ENCODE data around the gene AFDN.

The AFDN gene

DNA sequence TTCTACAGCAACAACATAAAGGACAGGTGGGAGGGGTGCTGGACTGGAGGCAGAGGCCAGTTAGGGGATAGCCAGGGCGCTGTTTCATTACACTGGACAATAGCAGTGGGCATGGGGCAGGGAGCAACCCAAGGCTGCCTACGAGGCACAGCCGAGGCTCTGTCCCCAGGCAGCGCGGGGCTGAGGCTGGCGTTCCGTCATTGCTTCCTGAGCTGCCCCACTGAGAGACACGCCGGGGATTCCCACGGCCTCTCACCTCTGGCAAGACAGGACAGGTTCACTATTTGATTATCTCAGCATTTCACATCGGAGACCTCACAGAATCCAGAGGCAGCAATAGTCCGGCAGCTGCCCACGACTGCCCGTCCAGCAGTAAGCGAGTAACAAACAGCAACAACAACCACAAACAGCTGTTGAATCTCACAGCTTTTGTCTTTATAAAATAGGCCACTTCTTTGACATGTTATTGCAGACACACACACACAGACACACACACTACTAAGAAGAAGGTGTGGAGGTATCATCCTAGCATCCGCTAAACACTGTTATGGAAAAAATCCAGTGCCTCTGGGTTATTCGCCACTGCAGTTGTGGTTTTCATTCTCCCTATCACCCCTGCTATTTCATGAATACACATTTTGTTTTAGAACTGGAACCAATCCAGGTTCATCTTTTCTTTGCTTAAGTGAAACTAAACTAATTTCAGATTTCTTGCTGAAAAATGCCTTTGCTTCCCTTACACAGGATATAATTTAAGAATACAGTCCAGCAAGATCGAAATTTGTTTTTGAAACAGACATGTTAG lies 190.2 kb downstream of the AFDN start:
- TF ChIP-seq, protein P1, sequence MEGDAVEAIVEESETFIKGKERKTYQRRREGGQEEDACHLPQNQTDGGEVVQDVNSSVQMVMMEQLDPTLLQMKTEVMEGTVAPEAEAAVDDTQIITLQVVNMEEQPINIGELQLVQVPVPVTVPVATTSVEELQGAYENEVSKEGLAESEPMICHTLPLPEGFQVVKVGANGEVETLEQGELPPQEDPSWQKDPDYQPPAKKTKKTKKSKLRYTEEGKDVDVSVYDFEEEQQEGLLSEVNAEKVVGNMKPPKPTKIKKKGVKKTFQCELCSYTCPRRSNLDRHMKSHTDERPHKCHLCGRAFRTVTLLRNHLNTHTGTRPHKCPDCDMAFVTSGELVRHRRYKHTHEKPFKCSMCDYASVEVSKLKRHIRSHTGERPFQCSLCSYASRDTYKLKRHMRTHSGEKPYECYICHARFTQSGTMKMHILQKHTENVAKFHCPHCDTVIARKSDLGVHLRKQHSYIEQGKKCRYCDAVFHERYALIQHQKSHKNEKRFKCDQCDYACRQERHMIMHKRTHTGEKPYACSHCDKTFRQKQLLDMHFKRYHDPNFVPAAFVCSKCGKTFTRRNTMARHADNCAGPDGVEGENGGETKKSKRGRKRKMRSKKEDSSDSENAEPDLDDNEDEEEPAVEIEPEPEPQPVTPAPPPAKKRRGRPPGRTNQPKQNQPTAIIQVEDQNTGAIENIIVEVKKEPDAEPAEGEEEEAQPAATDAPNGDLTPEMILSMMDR (IDR thresholded peaks at IDR 0.05; ENCODE audit: low read length, missing control alignments), result no peak
- H3K4me3 ChIP-seq (replicated peaks; ENCODE audit: low read depth, low read length), result no peak overlapping the region
- DNase-seq (ENCODE audit: low read depth), result no peak

DNA sequence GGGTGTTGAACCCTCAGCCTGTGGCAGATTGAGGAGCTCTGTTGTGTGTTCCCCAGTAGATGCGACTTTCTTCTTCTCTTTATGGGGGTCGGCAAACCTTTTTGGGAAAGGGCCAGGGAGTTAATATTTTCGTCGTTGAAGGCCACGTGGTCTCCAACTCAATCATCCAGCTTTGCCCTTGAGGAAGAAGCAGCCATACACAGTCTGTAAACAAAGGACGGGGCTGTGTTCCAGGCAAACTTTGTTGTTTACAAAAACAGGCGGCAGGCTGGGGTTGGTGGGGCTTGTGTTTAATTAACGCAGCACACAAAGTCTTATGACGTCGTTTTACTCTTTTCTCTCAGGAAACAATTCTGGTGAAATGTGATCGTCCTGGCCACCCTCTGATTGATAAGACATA lies 190.9 kb downstream of the AFDN start:
- TF ChIP-seq, protein P1 (IDR thresholded peaks at IDR 0.05; ENCODE audit: low read length, missing control alignments), result no peak
- no peak for DNase-seq (ENCODE audit: low read depth)
- no peak overlapping the region for H3K4me3 ChIP-seq (replicated peaks; ENCODE audit: low read depth, low read length)

DNA sequence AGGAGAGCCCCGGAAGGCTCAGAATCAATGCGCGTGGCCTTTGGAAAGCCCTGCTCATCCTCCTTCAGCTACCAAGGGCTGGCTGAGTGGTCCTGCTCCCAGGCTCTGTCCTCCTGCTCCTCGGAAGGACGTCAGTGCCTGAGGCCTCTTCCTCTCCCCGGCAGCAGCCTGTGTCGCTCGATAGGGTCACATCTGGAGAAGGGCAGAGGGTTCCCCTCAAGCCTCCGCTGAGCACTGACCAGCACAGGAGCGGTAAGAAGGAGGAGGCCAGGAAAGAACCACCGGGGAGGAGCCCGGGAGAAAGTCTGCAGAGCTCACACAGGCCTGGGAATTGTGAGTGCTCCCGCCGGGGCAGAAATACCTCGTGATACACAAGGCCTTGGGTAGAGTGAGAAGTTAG lies 192.0 kb downstream of the AFDN start:
- no peak for DNase-seq (ENCODE audit: low read depth)
- no peak overlapping the region for H3K4me3 ChIP-seq (replicated peaks; ENCODE audit: low read depth, low read length)
- TF ChIP-seq, protein P1 (IDR thresholded peaks at IDR 0.05; ENCODE audit: low read length, missing control alignments), result no peak

DNA sequence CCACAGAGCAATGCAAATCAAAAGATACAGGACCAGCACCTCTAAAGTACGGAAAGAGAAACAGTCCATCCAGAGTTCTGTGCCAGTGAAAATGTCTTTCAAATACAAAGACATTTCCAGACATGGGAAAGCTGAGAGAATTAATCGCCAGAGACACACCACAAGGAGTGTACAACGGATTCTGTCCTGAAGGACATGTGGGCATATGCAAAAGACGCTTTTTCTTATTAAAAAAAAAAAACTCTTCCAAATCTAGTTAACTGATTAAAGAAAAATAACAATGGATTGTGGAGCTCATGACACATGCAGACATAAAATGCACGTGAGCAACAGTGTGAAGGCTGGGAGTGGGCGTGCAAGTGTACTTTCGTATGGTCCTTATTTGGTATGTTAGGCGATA lies 193.5 kb downstream of the AFDN start:
- H3K4me3 ChIP-seq (replicated peaks; ENCODE audit: low read depth, low read length), result no peak overlapping the region
- no peak for DNase-seq (ENCODE audit: low read depth)
- TF ChIP-seq, protein P1 (IDR thresholded peaks at IDR 0.05; ENCODE audit: low read length, missing control alignments), result no peak

DNA sequence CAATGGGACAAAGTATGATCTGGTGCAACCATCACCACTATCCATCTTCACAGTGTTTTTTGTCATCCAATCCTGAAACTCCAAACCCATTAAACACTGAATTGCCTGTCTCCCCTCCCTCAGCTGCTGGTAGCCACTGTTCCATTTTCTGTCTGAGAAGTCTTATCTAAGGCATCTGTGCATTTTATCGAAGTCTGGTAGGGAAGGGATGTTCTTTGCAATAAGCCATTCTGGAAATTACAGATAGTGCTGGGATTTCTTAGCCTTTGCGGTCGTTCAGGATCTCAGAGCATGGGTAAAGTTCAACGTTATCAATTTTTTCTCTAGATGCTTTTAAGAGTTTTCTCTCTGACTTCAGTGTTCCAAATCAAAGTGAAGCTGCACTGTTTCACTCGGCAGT lies 194.9 kb downstream of the AFDN start:
- no peak overlapping the region for H3K4me3 ChIP-seq (replicated peaks; ENCODE audit: low read depth, low read length)
- TF ChIP-seq, protein P1 (IDR thresholded peaks at IDR 0.05; ENCODE audit: low read length, missing control alignments), result no peak
- DNase-seq (ENCODE audit: low read depth), result no peak

Data from fibroblast of pulmonary artery (primary cell).